ENCODE measurements around the gene CAST.

Gene CAST

DNA sequence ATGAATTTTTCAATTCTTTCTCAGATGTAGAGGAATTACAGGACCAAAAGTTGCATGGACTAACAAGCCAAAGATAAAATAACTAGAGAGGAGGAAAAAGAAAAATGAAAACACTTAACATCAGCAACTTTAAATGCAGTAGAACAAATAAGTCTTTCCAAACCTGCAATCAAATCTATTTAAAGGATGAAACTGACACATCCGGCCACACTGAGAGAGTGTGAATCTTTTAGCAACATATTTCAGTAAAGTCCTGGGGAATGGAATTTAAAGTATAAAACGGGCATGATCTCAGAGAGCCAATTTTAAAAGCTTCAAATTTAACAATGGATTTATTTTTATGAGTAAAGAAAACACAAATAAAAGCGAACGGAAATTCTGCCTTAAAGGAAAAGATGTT, 17.1 kb downstream of the CAST start:
- no peaks in the 10 kb centered on the region for H3K36me3 ChIP-seq (ENCODE audit: control insufficient read depth, insufficient read depth, low read length)
- no peaks in the 10 kb centered on the region for H3K9me3 ChIP-seq (ENCODE audit: control insufficient read depth, insufficient read depth, low read length)
- H3K9ac ChIP-seq (ENCODE audit: low read depth, low read length) = no peak overlapping the region
- H3K4me1 ChIP-seq (ENCODE audit: control insufficient read depth, insufficient read depth, low read length) = no peaks in the 10 kb centered on the region
- no peaks in the 10 kb centered on the region for H3K27me3 ChIP-seq (ENCODE audit: control insufficient read depth, insufficient read depth, low read length)
- H3K4me3 ChIP-seq (ENCODE audit: low read depth, low read length) = no peak overlapping the region

DNA sequence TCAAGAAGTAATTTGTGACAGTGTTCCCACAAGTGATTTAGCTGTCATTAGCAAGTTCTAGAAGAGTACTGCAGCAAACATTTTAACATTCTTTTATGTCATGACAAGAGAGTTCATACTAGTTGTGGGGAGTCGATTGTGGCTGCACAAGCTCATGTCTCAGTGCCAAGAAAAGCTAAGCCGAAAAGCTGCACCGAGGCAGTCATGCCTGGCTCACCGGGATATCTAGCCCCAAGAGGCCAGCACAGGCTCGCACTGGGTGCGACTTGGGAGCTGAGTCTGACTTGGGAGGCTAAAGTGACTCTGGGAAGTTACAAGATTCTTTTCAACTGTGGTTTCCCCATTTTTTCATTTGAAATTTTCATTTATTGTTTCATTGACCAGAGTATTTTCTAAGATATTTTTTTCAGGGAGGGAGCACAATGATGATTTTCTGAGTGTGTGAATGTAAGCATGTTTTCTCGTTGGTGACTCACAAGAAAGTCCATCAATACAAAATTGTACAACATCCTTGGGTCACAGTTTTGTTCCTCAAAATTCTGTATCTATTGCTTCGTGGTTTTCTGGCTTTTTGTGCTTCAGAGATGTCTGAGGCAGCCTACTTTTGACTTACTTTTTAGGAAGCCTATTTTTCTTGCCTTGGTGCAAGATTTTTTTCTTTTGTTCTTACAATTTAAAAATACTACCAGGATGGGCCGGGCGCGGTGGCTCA, 18.7 kb downstream of the CAST start:
- Histone ChIP-seq H3K4me1 (ENCODE audit: control insufficient read depth, insufficient read depth, low read length) (no peaks in the 10 kb centered on the region), H3K9me3 (ENCODE audit: control insufficient read depth, insufficient read depth, low read length) (no peaks in the 10 kb centered on the region), H3K4me3 (ENCODE audit: low read depth, low read length) (no peak overlapping the region), H3K9ac (ENCODE audit: low read depth, low read length) (no peak overlapping the region), H3K27me3 (ENCODE audit: control insufficient read depth, insufficient read depth, low read length) (no peaks in the 10 kb centered on the region), H3K36me3 (ENCODE audit: control insufficient read depth, insufficient read depth, low read length) (no peaks in the 10 kb centered on the region)

DNA sequence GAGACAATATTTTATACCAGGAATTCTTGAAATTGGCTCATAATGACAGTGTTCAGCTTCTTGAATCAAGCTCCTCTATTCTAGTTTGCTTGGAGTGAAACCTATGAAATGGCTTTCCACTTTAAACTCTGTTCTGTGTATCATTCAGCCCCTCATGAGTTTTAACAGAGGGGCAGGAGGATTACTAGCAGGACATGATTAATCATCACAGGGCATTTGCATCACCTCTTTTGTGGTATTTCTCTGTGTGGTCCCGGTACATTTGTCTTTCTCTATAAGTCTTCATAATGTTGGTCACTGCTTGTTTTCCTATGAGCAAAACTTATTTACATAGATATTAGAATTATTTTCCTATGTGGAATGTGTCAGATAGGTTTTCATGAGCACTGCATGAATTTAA, 21.2 kb downstream of the CAST start:
- Histone ChIP-seq H3K4me3 (ENCODE audit: low read depth, low read length) (no peak overlapping the region), H3K9me3 (ENCODE audit: control insufficient read depth, insufficient read depth, low read length) (no peaks in the 10 kb centered on the region), H3K4me1 (ENCODE audit: control insufficient read depth, insufficient read depth, low read length) (no peaks in the 10 kb centered on the region), H3K27me3 (ENCODE audit: control insufficient read depth, insufficient read depth, low read length) (no peaks in the 10 kb centered on the region), H3K9ac (ENCODE audit: low read depth, low read length) (no peak overlapping the region), H3K36me3 (ENCODE audit: control insufficient read depth, insufficient read depth, low read length) (no peaks in the 10 kb centered on the region)

DNA sequence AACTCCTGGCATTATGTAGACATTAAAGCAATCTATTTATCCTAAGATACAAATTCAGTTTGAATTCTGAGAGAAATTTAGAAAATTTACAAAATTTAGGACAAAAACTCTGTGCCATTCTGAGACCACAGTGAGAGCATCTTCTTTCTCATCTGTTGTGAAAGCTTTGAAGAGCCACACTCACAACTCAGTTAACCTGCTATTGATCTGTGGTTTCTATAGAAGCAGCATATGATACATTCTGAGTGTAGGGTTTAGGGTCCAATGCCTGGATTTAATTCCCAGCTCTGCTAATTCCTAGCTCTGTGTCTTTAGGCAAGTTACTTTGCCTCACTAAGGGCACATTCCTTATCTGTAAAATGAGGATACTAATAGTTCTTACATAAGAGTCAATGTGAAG, 21.6 kb downstream of the CAST start:
- Histone ChIP-seq H3K4me3 (ENCODE audit: low read depth, low read length) (no peak overlapping the region), H3K36me3 (ENCODE audit: control insufficient read depth, insufficient read depth, low read length) (no peaks in the 10 kb centered on the region), H3K4me1 (ENCODE audit: control insufficient read depth, insufficient read depth, low read length) (no peaks in the 10 kb centered on the region), H3K9me3 (ENCODE audit: control insufficient read depth, insufficient read depth, low read length) (no peaks in the 10 kb centered on the region), H3K9ac (ENCODE audit: low read depth, low read length) (no peak overlapping the region), H3K27me3 (ENCODE audit: control insufficient read depth, insufficient read depth, low read length) (no peaks in the 10 kb centered on the region)

DNA sequence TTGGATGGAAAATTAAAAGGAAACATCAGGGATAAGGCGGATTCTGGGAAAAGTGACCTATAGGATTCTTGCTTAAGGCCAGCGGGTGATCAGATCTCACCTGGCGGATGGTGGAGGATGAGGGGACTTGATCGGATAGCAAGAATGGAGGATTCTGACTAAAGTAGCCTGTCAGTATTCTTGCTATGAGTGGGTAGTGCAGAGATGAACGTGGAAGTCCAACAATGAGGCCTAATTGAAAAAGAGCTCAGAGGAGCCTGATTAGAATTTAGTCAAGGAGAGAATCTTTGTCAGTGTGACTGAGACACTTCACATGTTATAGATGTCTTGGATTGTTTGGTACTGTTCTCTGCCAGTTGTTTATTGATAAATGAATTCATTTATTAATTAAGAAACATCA, 24.9 kb downstream of the CAST start:
- H3K9ac ChIP-seq (ENCODE audit: low read depth, low read length) = no peak overlapping the region
- H3K4me3 ChIP-seq (ENCODE audit: low read depth, low read length) = no peak overlapping the region
- H3K36me3 ChIP-seq (ENCODE audit: control insufficient read depth, insufficient read depth, low read length) = no peaks in the 10 kb centered on the region
- no peaks in the 10 kb centered on the region for H3K9me3 ChIP-seq (ENCODE audit: control insufficient read depth, insufficient read depth, low read length)
- H3K4me1 ChIP-seq (ENCODE audit: control insufficient read depth, insufficient read depth, low read length) = no peaks in the 10 kb centered on the region
- no peaks in the 10 kb centered on the region for H3K27me3 ChIP-seq (ENCODE audit: control insufficient read depth, insufficient read depth, low read length)

DNA sequence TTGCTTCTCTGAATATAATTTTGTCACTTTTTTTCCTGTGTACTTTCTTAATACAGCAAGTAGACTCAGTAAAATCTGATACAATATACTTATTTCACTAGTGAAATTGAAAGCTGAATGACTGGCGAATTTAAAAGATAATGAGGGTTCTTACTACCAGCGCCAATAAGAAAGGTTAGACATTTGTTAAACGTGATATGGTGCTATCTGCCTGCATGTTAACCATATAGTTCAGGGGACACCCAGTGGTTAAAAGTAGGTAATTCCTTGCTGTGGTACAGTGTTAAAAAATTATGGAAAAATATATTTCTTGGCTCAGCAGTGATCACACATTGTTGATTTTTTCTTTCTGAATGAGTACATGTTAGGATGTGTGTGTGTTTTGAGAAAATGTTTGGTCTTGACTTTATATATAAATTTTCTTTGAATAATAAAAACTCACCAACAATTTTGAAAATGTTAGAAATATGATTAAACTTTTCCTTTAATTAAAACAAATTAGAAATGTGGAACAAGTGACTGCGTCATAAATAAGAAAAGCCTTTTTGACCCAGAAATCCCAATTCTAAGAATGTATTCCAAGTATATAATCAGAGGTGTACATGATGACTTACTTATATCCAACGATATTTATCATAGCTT, 25.8 kb downstream of the CAST start:
- Histone ChIP-seq H3K9me3 (ENCODE audit: control insufficient read depth, insufficient read depth, low read length) (no peaks in the 10 kb centered on the region), H3K9ac (ENCODE audit: low read depth, low read length) (no peak overlapping the region), H3K4me1 (ENCODE audit: control insufficient read depth, insufficient read depth, low read length) (no peaks in the 10 kb centered on the region), H3K27me3 (ENCODE audit: control insufficient read depth, insufficient read depth, low read length) (no peaks in the 10 kb centered on the region), H3K36me3 (ENCODE audit: control insufficient read depth, insufficient read depth, low read length) (no peaks in the 10 kb centered on the region), H3K4me3 (ENCODE audit: low read depth, low read length) (no peak overlapping the region)

DNA sequence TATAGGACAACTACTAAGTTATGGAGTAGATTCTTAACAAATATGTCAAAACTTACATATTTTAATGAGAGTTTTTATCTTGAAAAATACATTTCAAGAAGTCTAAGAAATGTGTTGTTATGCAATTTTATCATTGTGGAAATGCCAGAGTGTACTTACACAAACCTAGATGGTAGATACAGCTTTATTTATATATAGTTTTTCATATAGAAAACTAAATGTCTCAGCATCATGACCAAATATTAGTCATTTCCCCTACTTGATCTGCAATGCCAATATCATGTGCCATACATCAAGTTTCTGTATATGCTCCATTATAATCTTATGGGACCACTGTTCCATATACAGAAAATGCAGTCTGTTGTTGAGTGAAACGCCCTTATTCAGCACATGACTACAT, 28.7 kb downstream of the CAST start:
- Histone ChIP-seq H3K4me1 (ENCODE audit: control insufficient read depth, insufficient read depth, low read length) (no peaks in the 10 kb centered on the region), H3K4me3 (ENCODE audit: low read depth, low read length) (no peak overlapping the region), H3K9me3 (ENCODE audit: control insufficient read depth, insufficient read depth, low read length) (no peaks in the 10 kb centered on the region), H3K36me3 (ENCODE audit: control insufficient read depth, insufficient read depth, low read length) (no peaks in the 10 kb centered on the region), H3K9ac (ENCODE audit: low read depth, low read length) (no peak overlapping the region), H3K27me3 (ENCODE audit: control insufficient read depth, insufficient read depth, low read length) (no peaks in the 10 kb centered on the region)

DNA sequence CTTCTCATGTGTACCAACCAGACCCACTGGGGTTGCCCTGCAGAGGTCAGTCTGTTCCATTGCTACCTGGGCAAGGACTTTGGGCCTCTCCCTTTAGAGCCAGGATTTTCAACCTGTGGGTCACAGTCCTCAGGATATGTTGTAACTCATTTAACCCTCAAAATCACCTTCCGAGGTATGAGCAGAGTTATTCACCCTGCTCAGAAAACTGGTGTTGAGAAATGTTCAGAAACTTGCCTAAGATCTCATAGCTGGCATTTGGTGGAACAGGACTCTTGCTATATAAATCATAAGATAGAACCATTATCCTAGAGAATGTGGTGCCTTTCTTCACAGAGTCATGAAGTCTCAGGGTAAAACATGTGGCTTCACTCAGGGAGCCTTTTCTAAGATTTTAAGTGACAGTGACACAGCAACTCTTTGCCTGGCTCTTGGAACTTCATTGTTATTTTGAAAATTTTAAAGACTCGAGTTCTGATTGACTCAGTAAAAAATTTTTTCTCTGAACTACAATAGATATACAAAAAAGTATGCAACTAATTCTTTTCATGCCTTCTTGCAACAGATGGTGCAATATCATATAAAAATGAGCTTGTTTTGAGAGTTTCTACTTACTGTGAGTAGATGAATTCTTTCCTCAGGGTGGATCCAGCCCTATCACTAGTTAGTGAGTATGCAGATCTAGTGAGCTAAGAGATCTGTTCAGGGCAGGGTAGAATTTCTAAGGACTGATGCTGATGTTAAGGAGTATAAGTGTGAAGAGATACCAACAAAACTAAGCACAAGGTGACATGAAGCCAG, 29.5 kb downstream of the CAST start:
- H3K4me1 ChIP-seq (ENCODE audit: control insufficient read depth, insufficient read depth, low read length) = no peaks in the 10 kb centered on the region
- H3K4me3 ChIP-seq (ENCODE audit: low read depth, low read length) = no peak overlapping the region
- no peak overlapping the region for H3K9ac ChIP-seq (ENCODE audit: low read depth, low read length)
- H3K36me3 ChIP-seq (ENCODE audit: control insufficient read depth, insufficient read depth, low read length) = no peaks in the 10 kb centered on the region
- no peaks in the 10 kb centered on the region for H3K27me3 ChIP-seq (ENCODE audit: control insufficient read depth, insufficient read depth, low read length)
- no peaks in the 10 kb centered on the region for H3K9me3 ChIP-seq (ENCODE audit: control insufficient read depth, insufficient read depth, low read length)

DNA sequence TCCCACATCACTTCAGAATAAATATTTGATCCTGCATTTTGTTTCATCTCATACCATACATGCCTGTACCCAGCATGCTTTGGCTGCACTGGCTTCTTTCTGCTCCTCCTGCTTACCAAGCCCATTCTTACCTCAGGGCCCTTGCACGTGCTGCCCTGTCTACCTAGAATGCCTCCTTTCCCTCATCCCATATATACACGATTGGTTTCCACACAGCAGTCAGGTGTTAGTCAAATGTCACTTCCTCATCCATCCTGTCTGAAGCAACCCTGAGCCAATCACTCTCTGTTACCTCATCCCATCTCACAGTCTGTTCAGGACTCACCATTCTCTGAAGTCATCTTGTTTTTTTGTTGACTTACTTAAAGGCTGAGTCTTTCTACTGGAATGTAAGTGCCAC, 30.3 kb downstream of the CAST start:
- H3K4me3 ChIP-seq (ENCODE audit: low read depth, low read length) = no peak overlapping the region
- no peaks in the 10 kb centered on the region for H3K4me1 ChIP-seq (ENCODE audit: control insufficient read depth, insufficient read depth, low read length)
- H3K9me3 ChIP-seq (ENCODE audit: control insufficient read depth, insufficient read depth, low read length) = no peaks in the 10 kb centered on the region
- H3K36me3 ChIP-seq (ENCODE audit: control insufficient read depth, insufficient read depth, low read length) = no peaks in the 10 kb centered on the region
- no peaks in the 10 kb centered on the region for H3K27me3 ChIP-seq (ENCODE audit: control insufficient read depth, insufficient read depth, low read length)
- H3K9ac ChIP-seq (ENCODE audit: low read depth, low read length) = no peak overlapping the region

DNA sequence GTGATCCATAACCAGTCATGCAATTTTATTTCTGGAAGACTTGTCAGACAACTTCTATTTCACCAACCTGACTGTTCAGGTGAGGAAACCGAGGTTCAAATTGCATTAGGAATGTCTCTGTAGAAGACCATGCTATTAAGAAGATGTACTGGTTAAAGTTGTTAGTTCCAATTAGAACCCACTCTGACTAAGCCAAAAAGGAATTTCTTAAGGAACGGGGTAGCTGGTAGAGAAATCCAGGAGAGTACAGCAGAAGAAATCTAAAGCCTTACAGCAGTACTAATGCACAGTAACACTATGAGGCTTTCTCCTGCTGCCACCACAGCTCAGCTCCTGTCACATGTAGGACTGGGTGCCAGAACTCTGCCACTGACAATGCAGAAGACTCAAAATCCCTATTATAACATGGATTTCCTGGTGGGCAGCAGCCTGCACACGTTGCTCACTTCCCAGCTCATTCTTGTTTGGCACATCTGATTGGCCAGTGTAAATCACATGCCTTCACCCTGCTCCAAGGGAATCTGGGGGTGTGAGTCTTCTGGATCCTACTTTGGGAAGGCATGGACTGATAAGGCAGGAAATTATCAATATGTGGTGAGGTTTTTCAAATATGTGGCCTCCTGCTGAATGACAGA, 37.1 kb downstream of the CAST start:
- Histone ChIP-seq H3K4me1 (ENCODE audit: control insufficient read depth, insufficient read depth, low read length) (peaks cover 7% of the 10 kb centered on the region), H3K27me3 (ENCODE audit: control insufficient read depth, insufficient read depth, low read length) (peaks cover 10% of the 10 kb centered on the region), H3K9me3 (ENCODE audit: control insufficient read depth, insufficient read depth, low read length) (no peaks in the 10 kb centered on the region), H3K9ac (ENCODE audit: low read depth, low read length) (no peak overlapping the region), H3K36me3 (ENCODE audit: control insufficient read depth, insufficient read depth, low read length) (peaks cover 2% of the 10 kb centered on the region), H3K4me3 (ENCODE audit: low read depth, low read length) (no peak overlapping the region)

DNA sequence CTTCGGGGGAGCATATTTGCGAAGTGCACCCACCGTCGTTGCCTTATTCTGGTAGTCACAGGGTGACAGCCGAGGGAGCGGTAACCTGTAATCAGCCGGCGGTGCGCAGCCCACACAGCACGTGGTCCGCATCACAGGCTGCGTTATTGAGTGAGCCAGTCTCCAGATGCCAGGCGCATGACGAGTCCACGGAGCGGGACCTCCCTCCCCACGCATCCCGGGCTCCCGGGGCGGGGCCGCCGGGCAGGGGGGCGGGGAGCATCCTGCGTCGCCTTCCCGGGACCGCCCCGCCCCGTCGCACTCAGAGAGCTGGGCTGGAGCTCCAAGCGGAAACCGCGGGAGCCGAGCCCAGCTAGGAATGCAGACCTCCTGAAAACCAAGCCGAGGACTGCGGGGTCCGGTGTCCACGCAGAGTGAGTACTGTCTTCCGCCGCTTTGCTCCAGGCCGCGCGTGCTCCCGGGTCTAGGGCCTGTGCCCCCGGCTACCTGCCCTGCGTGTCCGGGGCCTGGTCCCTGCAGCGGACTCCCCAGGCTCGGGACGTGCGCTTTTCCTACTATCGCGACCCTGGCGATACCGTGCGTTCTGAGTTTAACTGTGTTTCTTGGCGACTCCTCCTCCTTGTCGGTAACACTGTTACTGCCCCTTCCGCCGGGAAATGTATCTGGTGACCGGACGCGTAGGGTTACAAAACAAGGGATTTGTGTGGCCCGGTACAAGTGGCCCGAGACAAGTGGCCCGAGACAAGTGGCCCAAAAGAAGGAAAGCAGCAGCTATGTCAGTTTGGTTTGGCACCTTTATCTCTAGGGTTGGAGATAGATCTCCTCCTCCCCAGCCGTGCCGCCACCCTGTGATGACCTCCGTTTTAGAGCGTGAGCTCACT, 40.6 kb downstream of the CAST start:
- Histone ChIP-seq H3K4me3 (ENCODE audit: low read depth, low read length) (peak overlapping the region; percentile 85), H3K27me3 (ENCODE audit: control insufficient read depth, insufficient read depth, low read length) (peaks cover 12% of the 10 kb centered on the region), H3K36me3 (ENCODE audit: control insufficient read depth, insufficient read depth, low read length) (peaks cover 2% of the 10 kb centered on the region), H3K4me1 (ENCODE audit: control insufficient read depth, insufficient read depth, low read length) (peaks cover 7% of the 10 kb centered on the region), H3K9me3 (ENCODE audit: control insufficient read depth, insufficient read depth, low read length) (no peaks in the 10 kb centered on the region), H3K9ac (ENCODE audit: low read depth, low read length) (peak overlapping the region; percentile 63)

Measured in iPS-15b (cell line).